ENCODE data around the gene ABHD4.

GRCh38 chr14:22596354-22596879, 1.7 kb upstream of the ABHD4 start:
- TF ChIP-seq CTCF (IDR thresholded peaks at IDR 0.05; ENCODE audit: low read depth, low read length) (no peak), EZH2phosphoT487 (IDR thresholded peaks at IDR 0.05; ENCODE audit: low read depth) (no peak)

All from OCI-LY3 (cell line).